GM19452 (cell line): ENCODE measurements around the gene DPYD.

Experiments used
- ATAC-seq: cut with Tn5 transposase; IDR thresholded peaks from one replicate; pipeline ENCODE4 v1.9.1; 2021; ENCODE audit not compliant: unreplicated experiment

The DPYD gene

GRCh38 chr1:97163591-97164275 is 757.1 kb downstream of the DPYD start:
- peak; percentile 66 for ATAC-seq

GRCh38 chr1:97160818-97161217 is 760.0 kb downstream of the DPYD start:
- no peak for ATAC-seq

GRCh38 chr1:97159342-97159741 is 761.5 kb downstream of the DPYD start:
- no peak for ATAC-seq

GRCh38 chr1:97158691-97159096 is 762.1 kb downstream of the DPYD start:
- no peak for ATAC-seq

- no peak for ATAC-seq
These were observed 762.8 kb downstream of the DPYD start for GRCh38 chr1:97157991-97158390.

GRCh38 chr1:97151651-97152050 is 769.2 kb downstream of the DPYD start:
- ATAC-seq = no peak

GRCh38 chr1:97145321-97145956 is 775.4 kb downstream of the DPYD start:
- ATAC-seq = no peak

GRCh38 chr1:97144527-97144926 is 776.3 kb downstream of the DPYD start:
- ATAC-seq = no peak

GRCh38 chr1:97143236-97143882 is 777.5 kb downstream of the DPYD start:
- ATAC-seq = no peak

GRCh38 chr1:97140611-97141010 is 780.2 kb downstream of the DPYD start:
- no peak for ATAC-seq

- ATAC-seq = no peak
These were observed 781.3 kb downstream of the DPYD start for GRCh38 chr1:97139512-97139911.

GRCh38 chr1:97138515-97139032 is 782.3 kb downstream of the DPYD start:
- peak; percentile 37 for ATAC-seq

GRCh38 chr1:97137862-97138514 is 782.8 kb downstream of the DPYD start:
- peak; percentile 98 for ATAC-seq

GRCh38 chr1:97136996-97137395 is 783.8 kb downstream of the DPYD start:
- no peak for ATAC-seq

GRCh38 chr1:97135972-97136371 is 784.9 kb downstream of the DPYD start:
- ATAC-seq = no peak

GRCh38 chr1:97128426-97128825 is 792.4 kb downstream of the DPYD start:
- ATAC-seq = no peak

GRCh38 chr1:97123717-97124431 is 797.0 kb downstream of the DPYD start:
- ATAC-seq = no peak

- ATAC-seq = no peak
These were observed 800.0 kb downstream of the DPYD start for GRCh38 chr1:97120806-97121205.

GRCh38 chr1:97119260-97120158 is 801.3 kb downstream of the DPYD start:
- ATAC-seq = no peak

GRCh38 chr1:97114842-97115241 is 806.0 kb downstream of the DPYD start:
- no peak for ATAC-seq
